HEK293T (cell line): ENCODE results near the gene MX1.

Experiments used
- BHLHE40 ChIP-seq: fragments of 450-650 bp; IDR thresholded peaks from 2 replicates; pipeline ENCODE4 v1.6.1; 2016; ENCODE audit warnings: mild to moderate bottlenecking, moderate library complexity, borderline replicate concordance
- NFRKB ChIP-seq: fragments of 450-650 bp; IDR thresholded peaks from 2 replicates; pipeline ENCODE4 v1.6.1; 2016; ENCODE audit warnings: mild to moderate bottlenecking, moderate library complexity
- SP1 ChIP-seq: fragments of 450-650 bp; IDR thresholded peaks from 2 replicates; pipeline ENCODE4 v1.6.1; 2017
- SUZ12 ChIP-seq: fragments of 450-650 bp; IDR thresholded peaks from 2 replicates; pipeline ENCODE4 v1.6.1; 2016; ENCODE audit warnings: mild to moderate bottlenecking
- ZNF384 ChIP-seq: fragments of 450-650 bp; IDR thresholded peaks from 2 replicates; pipeline ENCODE4 v1.6.1; 2016

- TF ChIP-seq NFRKB, result no peak
- TF ChIP-seq SUZ12, result no peak
- TF ChIP-seq ZNF384, result no peak
- TF ChIP-seq SP1, result no peak
- TF ChIP-seq BHLHE40, result no peak
Observed at GRCh38 chr21:41397471-41397891, 28.6 kb upstream of the MX1 start.
